ENCODE data around the gene MYH14.

The MYH14 gene

GRCh38 chr19:50266896-50267295 lies 63.5 kb downstream of the MYH14 start:
- DNase-seq (ENCODE audit: low read depth), result no peak
- no peak for TF ChIP-seq CTCF (conservative IDR thresholded peaks at IDR 0.05; ENCODE audit: low read depth, low read length)

DNA sequence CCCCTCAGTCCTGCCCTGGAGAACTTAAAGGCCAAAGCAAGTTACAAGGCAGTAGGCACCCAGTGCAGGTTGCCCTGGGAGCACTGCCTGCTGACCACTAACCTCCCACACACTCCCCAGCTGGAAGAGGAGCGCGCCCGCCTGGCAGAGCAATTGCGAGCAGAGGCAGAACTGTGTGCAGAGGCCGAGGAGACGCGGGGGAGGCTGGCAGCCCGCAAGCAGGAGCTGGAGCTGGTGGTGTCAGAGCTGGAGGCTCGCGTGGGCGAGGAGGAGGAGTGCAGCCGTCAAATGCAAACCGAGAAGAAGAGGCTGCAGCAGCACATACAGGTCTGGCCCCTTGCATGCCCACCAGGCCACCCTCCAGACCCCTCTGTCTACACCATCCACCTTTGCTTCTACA lies 64.6 kb downstream of the MYH14 start:
- DNase-seq (ENCODE audit: low read depth), result no peak
- TF ChIP-seq CTCF (conservative IDR thresholded peaks at IDR 0.05; ENCODE audit: low read depth, low read length), result no peak
- no peak overlapping the region for H3K4me3 ChIP-seq (ENCODE audit: low read length)

More at GRCh38 chr19:50266896-50267295, 63.5 kb downstream of the MYH14 start:
- no peak overlapping the region for H3K4me3 ChIP-seq (ENCODE audit: low read length)

GRCh38 chr19:50268501-50268900 lies 65.1 kb downstream of the MYH14 start:
- DNase-seq (ENCODE audit: low read depth), result no peak
- no peak overlapping the region for H3K4me3 ChIP-seq (ENCODE audit: low read length)
- no peak for TF ChIP-seq CTCF (conservative IDR thresholded peaks at IDR 0.05; ENCODE audit: low read depth, low read length)

DNA sequence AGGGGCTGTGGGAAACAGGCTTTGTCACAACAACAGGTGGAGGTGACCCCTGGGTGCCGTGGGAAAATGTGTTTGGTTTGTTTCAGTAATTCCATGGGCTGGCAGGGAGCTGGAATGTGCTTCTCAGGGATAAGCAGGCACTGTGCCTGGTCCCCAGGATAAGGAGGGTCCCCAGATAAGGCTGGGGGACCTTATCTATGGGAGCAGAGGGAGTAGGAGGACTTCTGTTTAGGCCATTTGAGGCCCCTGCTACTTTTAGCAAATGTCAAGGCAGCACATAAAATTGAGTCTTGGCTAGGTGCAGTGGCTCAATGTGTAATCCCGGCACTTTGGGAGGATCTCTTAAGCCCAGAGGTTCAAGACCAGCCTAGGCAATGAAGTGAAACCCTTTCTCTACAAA lies 66.2 kb downstream of the MYH14 start:
- no peak for TF ChIP-seq CTCF (conservative IDR thresholded peaks at IDR 0.05; ENCODE audit: low read depth, low read length)
- no peak overlapping the region for H3K4me3 ChIP-seq (ENCODE audit: low read length)
- no peak for DNase-seq (ENCODE audit: low read depth)

DNA sequence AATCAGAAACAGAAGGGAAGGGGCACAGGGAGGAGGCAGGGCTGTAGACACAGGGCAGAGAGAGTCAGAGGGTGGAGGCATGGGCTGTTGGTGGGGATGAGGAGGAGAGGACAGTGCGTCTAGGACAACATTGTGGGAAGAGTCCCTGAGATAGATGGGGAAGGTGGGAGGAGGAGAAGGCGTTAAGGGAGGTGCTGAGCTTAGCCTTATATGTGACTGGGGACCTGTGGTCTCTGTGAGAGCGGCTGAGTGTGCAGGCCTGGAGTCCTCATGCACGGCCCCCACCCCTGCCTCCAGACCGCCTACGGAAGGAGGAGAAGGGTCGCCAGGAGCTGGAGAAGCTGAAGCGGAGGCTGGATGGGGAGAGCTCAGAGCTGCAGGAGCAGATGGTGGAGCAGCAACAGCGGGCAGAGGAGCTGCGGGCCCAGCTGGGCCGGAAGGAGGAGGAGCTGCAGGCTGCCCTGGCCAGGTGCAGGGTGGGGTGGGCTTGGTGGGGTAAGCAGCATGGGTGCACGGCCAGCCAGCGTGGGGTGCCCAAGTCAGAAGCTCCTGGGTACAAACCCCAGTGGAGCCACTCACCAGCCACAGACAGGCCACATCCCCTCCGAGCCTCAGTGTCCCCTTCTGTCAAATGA lies 69.0 kb downstream of the MYH14 start:
- no peak for TF ChIP-seq CTCF (conservative IDR thresholded peaks at IDR 0.05; ENCODE audit: low read depth, low read length)

GRCh38 chr19:50273821-50274220 lies 70.4 kb downstream of the MYH14 start:
- TF ChIP-seq CTCF (conservative IDR thresholded peaks at IDR 0.05; ENCODE audit: low read depth, low read length), result no peak
- H3K4me3 ChIP-seq (ENCODE audit: low read length), result no peak overlapping the region
- no peak for DNase-seq (ENCODE audit: low read depth)

More for the DNA sequence above, 69.0 kb downstream of the MYH14 start:
- no peak overlapping the region for H3K4me3 ChIP-seq (ENCODE audit: low read length)
- DNase-seq (ENCODE audit: low read depth), result no peak

DNA sequence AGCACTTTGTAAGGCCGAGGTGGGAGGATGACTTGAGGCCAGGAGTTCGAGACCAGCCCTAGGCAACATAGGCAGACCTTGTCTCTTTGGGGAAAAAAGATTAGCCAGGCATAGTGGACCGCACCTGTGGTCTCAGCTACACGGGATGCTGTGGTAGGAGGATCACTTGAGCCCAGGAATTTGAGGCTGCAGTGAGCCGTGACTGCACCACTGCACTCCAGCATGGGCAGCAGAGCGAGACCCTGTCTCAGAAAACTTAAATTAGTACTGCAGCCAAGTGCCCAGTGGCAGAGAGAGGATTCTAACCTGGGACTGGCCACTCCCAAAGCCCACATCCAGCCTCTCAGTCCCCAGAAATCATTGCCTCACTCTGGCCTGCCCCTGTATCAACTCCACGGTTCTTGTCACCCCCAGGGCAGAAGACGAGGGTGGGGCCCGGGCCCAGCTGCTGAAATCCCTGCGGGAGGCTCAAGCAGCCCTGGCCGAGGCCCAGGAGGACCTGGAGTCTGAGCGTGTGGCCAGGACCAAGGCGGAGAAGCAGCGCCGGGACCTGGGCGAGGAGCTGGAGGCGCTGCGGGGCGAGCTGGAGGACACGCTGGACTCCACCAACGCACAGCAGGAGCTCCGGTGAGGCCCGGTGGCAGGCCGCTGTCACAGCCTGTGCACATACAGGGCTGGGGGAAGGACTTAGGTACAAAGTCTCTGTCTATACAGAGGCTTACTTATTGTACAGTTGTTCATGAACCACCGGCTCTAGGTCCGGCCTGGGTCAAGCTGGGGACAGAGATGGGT lies 72.4 kb downstream of the MYH14 start:
- no peak for DNase-seq (ENCODE audit: low read depth)
- H3K4me3 ChIP-seq (ENCODE audit: low read length), result no peak overlapping the region
- TF ChIP-seq CTCF (conservative IDR thresholded peaks at IDR 0.05; ENCODE audit: low read depth, low read length), result no peak

Measured in retinal pigment epithelial cell (primary cell).